Measurements from ENCODE around the gene GLO1.
A peak's percentile ranks its signal among the peaks of the same experiment; 100 is the strongest.

The GLO1 gene

GRCh38 chr6:38644951-38645350 is 58.0 kb downstream of the GLO1 start:
- H3K4me3 ChIP-seq (replicated peaks; ENCODE audit: low read depth, low read length), result no peak overlapping the region
- TF ChIP-seq, protein P1, sequence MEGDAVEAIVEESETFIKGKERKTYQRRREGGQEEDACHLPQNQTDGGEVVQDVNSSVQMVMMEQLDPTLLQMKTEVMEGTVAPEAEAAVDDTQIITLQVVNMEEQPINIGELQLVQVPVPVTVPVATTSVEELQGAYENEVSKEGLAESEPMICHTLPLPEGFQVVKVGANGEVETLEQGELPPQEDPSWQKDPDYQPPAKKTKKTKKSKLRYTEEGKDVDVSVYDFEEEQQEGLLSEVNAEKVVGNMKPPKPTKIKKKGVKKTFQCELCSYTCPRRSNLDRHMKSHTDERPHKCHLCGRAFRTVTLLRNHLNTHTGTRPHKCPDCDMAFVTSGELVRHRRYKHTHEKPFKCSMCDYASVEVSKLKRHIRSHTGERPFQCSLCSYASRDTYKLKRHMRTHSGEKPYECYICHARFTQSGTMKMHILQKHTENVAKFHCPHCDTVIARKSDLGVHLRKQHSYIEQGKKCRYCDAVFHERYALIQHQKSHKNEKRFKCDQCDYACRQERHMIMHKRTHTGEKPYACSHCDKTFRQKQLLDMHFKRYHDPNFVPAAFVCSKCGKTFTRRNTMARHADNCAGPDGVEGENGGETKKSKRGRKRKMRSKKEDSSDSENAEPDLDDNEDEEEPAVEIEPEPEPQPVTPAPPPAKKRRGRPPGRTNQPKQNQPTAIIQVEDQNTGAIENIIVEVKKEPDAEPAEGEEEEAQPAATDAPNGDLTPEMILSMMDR (IDR thresholded peaks at IDR 0.05; ENCODE audit: low read depth, low read length, missing control alignments), result no peak
- no peak for DNase-seq (ENCODE audit: extremely low read depth, low read depth)

- no peak for DNase-seq (ENCODE audit: extremely low read depth, low read depth)
- H3K4me3 ChIP-seq (replicated peaks; ENCODE audit: low read depth, low read length), result peak overlapping the region; percentile 85
- TF ChIP-seq, protein P1 (IDR thresholded peaks at IDR 0.05; ENCODE audit: low read depth, low read length, missing control alignments), result no peak
Measured at GRCh38 chr6:38640216-38640909, 62.6 kb downstream of the GLO1 start.

GRCh38 chr6:38639498-38640215 is 63.3 kb downstream of the GLO1 start, which contains the start of gene BTBD9:
Gene BTBD9 (minus strand): TSS chr6:38639929.
- DNase-seq (ENCODE audit: extremely low read depth, low read depth), result peak; percentile 30
- H3K4me3 ChIP-seq (replicated peaks; ENCODE audit: low read depth, low read length), result peak within 1 kb of the TSS; percentile 85
- TF ChIP-seq, protein P1 (IDR thresholded peaks at IDR 0.05; ENCODE audit: low read depth, low read length, missing control alignments), result no peak

DNA sequence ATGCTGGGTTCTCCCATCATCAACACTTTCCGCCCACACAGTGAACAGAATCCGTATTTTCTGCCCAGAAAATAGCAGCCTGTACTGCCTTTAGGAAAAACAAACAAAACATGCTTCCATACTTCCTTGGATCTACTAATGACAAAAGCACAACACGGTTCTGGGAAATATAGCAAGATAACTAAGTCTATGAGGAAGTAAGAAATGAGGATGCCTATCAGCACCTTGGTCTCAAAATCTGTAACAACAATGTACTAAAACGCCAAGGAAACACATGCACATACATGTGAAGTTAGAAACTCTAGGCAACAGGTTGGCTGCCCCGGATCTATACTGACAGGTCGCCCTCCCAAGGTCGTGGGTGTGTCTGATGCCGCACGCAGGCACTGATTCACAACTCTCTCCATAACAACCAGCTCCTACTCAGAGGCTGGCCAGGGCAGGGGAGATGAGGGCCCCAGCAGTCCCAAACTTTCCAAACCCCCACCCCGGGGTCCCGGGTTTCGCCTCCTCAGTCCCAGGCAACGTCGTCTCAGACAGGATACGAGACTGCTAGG is 63.9 kb downstream of the GLO1 start:
- H3K4me3 ChIP-seq (replicated peaks; ENCODE audit: low read depth, low read length), result peak overlapping the region; percentile 85
- no peak for DNase-seq (ENCODE audit: extremely low read depth, low read depth)
- TF ChIP-seq, protein P1 (IDR thresholded peaks at IDR 0.05; ENCODE audit: low read depth, low read length, missing control alignments), result no peak

DNA sequence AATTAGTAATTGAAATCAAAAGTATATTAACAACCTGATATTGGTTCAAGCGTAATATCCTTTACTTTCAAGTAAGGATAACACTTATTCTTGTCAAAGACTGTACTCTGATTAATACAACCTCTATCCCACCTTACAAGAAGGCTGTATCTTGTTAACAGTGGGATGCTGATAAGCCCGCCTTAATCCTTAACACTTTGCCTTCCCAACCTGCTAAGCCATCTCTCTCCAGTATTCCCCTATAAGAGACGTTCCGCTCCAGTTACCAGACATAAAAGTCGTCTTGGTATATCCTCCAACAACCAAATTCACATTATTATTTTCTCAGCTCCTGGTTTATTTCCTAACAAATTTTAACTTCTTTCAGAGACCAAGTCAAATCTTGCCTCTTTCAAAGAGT is 65.2 kb downstream of the GLO1 start:
- no peak for DNase-seq (ENCODE audit: extremely low read depth, low read depth)
- H3K4me3 ChIP-seq (replicated peaks; ENCODE audit: low read depth, low read length), result no peak overlapping the region
- TF ChIP-seq, protein P1 (IDR thresholded peaks at IDR 0.05; ENCODE audit: low read depth, low read length, missing control alignments), result no peak

- no peak for DNase-seq (ENCODE audit: extremely low read depth, low read depth)
- H3K4me3 ChIP-seq (replicated peaks; ENCODE audit: low read depth, low read length), result no peak overlapping the region
- TF ChIP-seq, protein P1 (IDR thresholded peaks at IDR 0.05; ENCODE audit: low read depth, low read length, missing control alignments), result no peak
Measured at GRCh38 chr6:38636027-38636426, 66.9 kb downstream of the GLO1 start.
